CD4-positive, alpha-beta T cell treated with Interleukin-6 for 4 hours (primary cell): ENCODE data around the gene GJD2.

Experiments used
- DNase-seq: peaks from one replicate; pipeline ENCODE4 v3.0.0-alpha.2; 2020; ENCODE audit warnings: mixed read lengths

GJD2 gene

DNA sequence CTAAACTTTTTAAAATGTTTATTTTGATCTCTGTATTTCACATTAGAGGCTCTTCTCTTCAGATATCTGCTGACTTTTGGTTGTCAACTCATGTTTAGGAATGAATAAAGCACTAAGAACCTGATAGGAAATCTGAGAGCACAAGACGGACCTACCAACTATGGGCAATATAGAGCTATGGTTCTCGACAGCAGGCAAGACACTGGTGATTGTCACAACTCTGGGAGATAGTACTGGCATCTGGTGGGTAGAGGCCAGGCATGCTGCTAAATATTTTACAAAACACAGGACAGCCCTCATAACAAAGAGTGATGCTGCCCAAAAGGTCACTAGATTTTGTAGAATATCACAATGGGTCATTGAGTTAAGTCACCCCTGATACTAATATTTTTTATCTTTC, 17.5 kb upstream of the GJD2 start:
- DNase-seq = no peak

DNA sequence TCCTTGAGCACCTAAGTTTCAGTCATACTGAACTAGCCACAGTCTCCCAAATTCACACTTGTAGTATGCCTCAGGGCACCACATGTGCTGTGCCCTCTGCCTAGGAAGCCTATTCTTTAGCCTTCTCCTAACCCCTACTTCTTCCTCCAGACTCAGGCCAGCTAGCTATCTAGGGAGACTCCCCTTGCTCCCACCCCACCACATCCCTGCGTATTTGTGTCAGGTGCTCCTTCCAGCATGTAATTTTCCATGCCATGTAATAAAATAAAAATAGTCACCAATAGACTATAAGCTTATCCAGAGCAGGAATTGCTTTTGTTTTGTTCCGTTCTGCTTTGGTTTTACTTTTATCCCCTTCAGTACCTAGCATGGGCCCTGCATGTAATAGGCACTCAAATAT, 14.9 kb upstream of the GJD2 start:
- no peak for DNase-seq

DNA sequence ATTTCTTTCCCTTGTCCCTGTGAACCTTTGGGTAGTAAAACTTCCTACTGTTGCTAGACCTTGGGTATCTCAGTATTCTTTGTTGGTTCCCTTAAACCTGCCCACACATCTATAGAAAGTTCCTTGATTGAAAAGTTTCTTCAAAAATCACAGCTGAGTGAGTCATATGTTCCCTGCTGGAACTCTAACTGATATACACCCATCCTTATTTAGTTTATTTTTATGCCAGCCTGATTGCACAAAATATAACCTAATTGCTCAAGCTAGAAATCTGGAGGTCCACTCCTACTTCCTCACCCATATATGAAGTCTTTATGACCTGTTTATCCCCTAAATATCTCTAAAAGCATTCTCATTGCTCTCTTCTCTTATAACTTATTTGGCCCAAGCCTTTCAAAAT, 13.7 kb upstream of the GJD2 start:
- DNase-seq = no peak

DNA sequence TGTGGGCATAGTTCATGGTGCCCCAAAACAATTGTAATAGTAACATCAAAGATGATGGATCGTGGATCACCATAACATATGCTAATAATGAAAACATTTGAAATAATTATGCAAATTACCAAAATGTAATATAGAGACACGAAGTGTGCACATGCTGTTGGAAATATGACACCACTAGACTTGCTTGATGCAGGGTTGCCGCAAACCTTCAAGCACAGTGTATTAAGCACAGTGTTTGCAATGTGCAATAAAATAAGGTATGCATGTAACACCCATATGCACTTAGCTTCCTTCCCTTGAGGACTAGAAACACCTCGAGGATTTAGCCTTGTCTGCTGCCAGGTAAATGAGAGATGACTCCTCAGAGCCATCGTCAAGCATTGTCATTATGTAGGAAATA, 10.9 kb upstream of the GJD2 start:
- DNase-seq = no peak

DNA sequence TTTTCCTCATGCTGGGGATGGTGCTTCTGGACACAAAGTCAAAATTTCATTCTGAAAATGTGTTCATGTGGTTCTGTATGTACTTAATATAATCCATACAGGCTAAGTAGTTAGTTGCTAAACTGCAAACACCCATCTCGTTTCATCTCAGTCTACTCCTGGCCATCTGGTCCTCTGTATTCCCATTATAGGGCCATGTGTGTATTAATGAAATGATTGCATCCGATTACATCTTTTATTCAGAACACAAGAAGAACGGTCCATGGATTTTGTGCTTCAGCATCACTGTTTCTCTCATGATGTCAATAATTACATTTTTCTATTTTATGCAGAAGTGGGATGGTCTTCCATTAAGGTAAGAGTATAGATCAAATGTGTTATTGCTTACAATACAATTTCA, 6.1 kb upstream of the GJD2 start:
- no peak for DNase-seq

DNA sequence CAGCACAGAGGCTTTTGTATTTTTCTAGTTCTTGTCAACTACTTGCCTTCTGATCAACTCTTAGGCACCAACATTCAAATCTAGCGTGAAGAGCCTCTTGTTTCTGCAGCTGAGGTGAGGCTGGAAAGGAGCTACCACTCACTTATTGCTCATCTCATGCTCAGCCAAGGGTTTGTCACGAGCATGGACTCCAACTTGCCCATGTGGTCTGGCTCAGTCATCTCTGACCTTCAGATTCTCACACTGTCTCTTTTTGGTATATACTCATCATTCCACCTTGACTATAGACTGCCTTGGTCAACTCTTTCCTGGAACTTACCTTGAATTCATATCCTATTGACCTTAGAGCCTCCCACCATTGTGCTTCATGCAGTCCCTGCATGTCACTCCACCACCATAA, 5.2 kb upstream of the GJD2 start:
- DNase-seq = no peak

- no peak for DNase-seq
Observed at GRCh38 chr15:34759347-34759746, 4.5 kb upstream of the GJD2 start.

DNA sequence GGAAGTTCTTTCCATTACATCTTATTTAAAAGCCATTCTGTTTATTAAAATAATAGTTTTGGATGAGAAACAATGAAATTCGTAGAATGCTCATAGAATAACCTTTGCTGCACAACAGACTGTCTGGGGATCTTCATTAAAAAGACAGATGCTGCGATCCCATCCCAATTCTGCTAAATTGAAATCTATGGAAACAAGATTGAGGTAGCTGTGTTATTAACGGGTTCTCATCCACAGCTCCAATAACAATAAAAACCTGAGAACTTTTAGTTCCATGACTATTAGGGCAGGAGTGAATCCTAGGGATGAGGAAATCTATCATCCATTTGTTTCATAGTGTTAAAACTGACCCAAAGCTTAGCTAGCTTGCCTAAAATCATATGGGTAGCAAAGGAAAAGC, 2.5 kb upstream of the GJD2 start:
- no peak for DNase-seq

DNA sequence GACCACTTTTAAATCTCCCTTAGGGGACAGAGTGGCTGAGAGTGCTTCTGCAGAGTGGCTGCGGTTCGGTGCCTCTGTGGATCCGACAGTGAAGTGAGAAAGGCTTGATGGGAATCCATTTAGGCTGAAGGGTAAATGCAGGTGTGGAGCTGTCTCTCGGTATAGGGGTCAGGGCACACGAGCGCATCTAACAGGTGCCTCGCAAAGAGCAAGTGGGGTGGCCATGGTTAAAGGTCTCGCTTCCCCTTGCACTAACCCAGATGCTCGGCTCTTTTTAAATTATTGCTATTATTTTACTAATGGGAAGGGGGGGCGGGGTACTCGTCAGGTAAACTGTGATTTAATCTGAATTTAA, 598 bp upstream of the GJD2 start:
- DNase-seq = no peak

DNA sequence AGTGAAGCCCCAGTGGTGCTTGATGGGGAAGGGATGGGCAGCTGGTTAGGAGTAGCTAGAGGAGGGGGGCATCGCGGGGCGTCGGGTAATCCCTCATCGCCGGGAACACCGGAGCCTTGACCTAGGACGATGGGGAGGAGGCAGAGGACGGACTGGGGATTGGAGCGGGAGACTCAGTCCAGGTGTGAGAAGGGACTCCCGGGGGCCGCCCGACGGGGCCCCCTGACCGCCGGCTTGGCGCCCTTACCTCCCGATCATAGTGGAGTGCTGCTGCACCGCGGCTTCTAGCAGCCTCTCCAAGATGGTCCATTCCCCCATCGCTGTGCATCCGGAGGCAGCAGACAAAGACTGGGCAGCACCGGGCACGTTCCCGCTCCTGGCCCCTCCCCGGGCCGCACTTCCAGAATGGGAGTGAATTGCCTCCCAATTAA, 612 bp downstream of the GJD2 start:
- no peak for DNase-seq

DNA sequence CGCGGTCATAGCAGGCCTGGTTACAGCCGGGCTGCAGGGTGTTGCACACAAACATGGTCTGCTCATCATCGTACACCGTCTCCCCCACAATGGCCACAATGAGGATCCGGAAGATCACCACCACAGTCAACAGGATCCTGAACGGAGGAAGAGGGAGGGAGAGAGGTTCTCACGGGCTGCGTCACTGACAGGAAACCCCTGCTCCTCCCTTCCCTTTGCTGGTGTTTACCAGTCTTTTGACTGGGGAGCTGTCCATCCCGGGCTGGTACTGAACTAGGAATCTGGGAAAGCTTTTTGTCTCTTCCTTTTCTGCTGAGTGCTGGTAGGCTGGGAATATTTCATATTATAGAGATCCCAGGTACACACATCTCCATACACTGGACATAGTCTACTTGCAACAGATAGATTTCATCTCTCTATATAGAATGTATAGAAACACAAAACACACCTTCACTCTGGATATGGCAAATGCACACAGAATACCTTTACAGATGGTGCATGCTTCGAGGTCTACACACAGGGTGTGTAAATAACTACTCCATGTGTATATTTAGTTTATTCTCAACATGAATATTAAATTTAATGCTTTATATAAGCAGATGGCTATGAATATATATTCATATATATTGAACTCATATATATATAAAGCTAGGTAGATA, 1.4 kb downstream of the GJD2 start:
- no peak for DNase-seq

DNA sequence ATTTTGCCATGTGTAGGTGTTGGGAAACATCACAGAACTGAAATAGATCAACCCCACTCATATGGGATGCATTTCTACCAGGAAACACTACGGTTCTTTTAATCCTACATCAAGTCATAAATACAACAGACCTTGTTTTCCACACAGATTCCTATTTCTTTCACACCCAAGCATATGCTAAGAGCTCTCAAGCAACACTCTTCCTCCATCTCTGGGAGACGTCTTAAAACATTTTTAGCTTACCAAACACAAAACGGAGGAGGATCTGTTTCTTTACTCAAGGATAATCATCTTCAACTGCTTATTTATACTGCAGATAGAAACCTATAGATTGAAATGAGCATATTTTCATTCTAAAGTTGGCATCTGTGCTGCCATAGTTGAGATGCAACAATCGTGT, 5.1 kb downstream of the GJD2 start:
- no peak for DNase-seq

- DNase-seq = no peak
Observed at GRCh38 chr15:34739346-34739745, 15.5 kb downstream of the GJD2 start.

DNA sequence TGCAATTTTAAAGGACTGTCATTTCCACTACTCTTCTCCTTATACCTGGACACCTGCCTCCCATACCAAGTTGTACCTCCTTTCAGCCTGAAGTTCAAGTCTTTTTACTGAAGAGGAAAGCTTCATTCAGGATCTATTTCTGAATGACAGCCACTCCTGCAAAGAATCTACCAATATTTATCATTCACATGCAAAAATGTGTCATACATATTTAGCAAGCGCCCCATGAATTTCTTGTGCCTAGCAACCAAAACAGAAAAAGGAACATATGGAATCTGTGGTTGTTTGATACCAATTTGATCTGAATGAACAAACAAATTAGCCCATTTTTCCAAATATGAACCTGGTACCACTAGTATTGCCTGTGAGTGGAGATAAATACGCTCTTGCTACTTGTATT, 16.8 kb downstream of the GJD2 start:
- DNase-seq = no peak

DNA sequence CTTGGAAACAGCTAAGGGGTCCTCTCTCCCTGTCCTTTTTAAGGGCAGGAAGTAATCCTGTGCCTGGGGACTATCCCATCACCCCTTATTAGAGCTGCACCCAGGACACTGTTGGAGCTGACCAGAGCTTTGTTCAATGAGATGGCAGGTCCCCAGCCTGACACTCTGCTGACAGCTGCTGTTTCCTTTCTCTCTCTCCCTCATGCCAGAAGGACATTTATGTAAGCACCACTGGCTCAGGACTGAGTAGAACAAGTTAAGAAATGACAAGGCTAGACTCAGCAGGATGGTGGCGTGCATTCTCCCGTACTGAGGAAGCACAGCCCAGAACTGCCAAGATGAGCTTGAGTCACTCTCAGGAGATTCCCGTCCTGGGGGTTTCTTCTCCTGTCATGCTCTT, 17.3 kb downstream of the GJD2 start:
- no peak for DNase-seq

GRCh38 chr15:34734303-34734702, 20.5 kb downstream of the GJD2 start:
- DNase-seq = no peak

- no peak for DNase-seq
Observed at GRCh38 chr15:34733621-34734020, 21.2 kb downstream of the GJD2 start.

GRCh38 chr15:34732430-34732829, 22.4 kb downstream of the GJD2 start:
- no peak for DNase-seq

DNA sequence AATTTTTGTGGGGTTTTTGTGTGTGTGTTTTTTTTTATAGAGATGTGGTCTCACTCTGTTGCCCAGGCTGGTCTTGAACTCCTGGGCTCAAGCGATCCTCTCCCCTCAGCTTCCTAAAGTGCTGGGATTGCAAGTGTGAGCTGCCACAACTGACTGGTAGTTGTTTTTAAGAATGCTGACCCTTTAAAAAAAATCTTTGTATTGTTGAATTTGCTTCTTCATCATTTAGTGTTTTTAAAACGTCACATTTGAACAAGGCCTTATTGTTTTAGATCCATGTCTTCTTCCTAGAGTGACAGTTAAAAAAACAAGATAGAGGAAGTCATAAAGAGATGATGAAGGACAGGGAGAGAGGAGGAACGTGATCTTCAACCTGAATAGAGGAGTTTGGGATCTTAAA, 24.1 kb downstream of the GJD2 start:
- DNase-seq = no peak

- no peak for DNase-seq
Observed at GRCh38 chr15:34729886-34730285, 24.9 kb downstream of the GJD2 start.

DNA sequence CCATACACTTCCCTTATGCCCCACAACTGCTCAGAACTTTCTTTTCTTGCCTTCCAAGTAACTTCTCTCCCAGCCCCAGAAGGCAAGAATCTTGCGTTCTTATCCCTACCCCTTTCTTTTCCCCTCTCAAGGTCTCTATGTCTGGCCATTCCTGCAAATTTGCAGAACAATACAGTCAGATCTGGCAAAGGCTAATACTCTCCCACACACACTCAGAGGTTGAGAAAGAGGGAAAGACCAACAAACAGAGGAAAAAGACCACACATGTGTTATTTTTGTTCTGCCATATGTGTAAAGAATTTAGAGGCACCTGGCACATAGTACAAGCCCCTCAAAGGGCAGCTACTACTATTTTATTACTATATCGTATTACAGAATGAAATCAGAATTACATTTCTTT, 25.7 kb downstream of the GJD2 start:
- no peak for DNase-seq

- DNase-seq = no peak
Observed at GRCh38 chr15:34726406-34727100, 28.2 kb downstream of the GJD2 start.

GRCh38 chr15:34725556-34725955, 29.2 kb downstream of the GJD2 start:
- DNase-seq = no peak

- no peak for DNase-seq
Observed at GRCh38 chr15:34724481-34724880, 30.3 kb downstream of the GJD2 start.

DNA sequence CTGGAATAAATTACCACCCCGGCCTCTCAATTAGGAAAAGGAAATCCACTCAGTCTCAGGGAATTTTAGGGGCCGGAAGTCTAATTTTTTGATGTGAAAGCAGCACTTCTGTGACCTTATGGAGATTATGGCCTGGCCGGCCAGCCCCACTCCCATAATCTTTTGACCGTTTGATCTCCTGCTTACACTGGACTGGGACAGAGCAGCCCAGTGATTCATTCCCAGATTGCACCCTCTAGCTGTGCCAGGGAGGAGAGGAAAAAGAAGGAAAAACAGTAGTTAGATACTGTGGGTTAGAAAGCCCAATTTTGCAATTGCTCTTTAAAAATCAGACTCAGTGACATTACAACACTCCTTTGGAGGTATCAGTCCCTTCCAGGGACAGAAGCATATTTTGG, 32.4 kb downstream of the GJD2 start:
- no peak for DNase-seq
